GM12892 (cell line): Measurements from ENCODE around the gene SEMA3A.

Experiments
- POLR2AphosphoS5 ChIP-seq: IDR thresholded peaks from 2 replicates; pipeline ENCODE4 v1.6.1; 2011; ENCODE audit warnings: low read depth, low read length, control low read depth
- TAF1 ChIP-seq: IDR thresholded peaks from 2 replicates; pipeline ENCODE4 v1.6.1; 2011; ENCODE audit warnings: low read depth, mild to moderate bottlenecking, control low read depth, low read length, borderline replicate concordance

DNA sequence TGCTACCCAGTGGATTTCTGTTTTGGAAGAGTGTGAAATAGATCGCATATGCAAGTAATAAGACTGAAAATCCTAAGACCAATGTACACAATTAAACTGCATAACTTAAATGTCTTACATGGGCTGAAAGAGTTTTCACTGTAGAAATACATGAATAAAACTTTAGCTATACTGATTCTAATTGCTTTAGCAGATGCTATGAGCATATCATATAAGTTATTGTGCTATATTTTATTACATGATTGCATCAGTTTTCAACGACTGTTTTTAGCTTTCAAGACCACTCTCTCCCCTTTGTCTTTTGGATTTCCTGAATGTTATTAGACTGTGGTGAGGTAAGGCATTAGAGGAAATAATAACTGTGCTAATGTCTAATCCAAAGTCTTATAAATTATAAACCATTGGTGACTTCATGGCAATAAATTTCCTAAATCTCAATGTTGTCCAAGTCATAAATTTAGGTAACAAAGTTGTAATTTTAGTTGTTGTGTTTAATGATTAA lies 124.5 kb downstream of the SEMA3A start:
- TF ChIP-seq TAF1: no peak
- no peak for TF ChIP-seq POLR2AphosphoS5
